OCI-LY3 (cell line): Measurements from ENCODE around the gene FATE1.

Experiments
- H2AFZ ChIP-seq: fragments of 200-600, 300-600 bp; shearing (Covaris generic); 2 replicates; pipeline ENCODE4 v1.6.0; 2014; ENCODE audit warnings: antibody characterized with exemption, low read depth, low read length
- H3K27ac ChIP-seq: fragments of 200-600, 300-600 bp; sonication (generic); 2 replicates; pipeline ENCODE4 v1.5.1; 2014; ENCODE audit warnings: mild to moderate bottlenecking, low read length, moderate library complexity, mixed read lengths
- H3K27me3 ChIP-seq: fragments of 200-600, 300-600 bp; sonication (generic); 2 replicates; pipeline ENCODE4 v1.6.1; 2014; ENCODE audit warnings: low read depth, low read length, mixed read lengths
- H3K36me3 ChIP-seq: fragments of 200-600, 300-600 bp; sonication (generic); replicated peaks from 2 replicates; pipeline ENCODE3; 2014; ENCODE audit warnings: low read depth, low read length, mixed read lengths
- H3K4me1 ChIP-seq: fragments of 300-600, 200-600 bp; sonication (generic); 2 replicates; pipeline ENCODE4 v1.6.1; 2014; ENCODE audit warnings: low read length, mixed read lengths
- H3K4me2 ChIP-seq: fragments of 200-600, 300-600 bp; sonication (generic); 2 replicates; pipeline ENCODE4 v1.6.1; 2014; ENCODE audit warnings: low read length, mixed read lengths
- H3K4me3 ChIP-seq: fragments of 300-600, 200-600 bp; sonication (generic); 2 replicates; pipeline ENCODE4 v1.5.1; 2014; ENCODE audit warnings: antibody characterized with exemption, mild to moderate bottlenecking, low read length, moderate library complexity
- H3K79me2 ChIP-seq: fragments of 300-600, 200-600 bp; shearing (Covaris generic); 2 replicates; pipeline ENCODE4 v1.6.1; 2014; ENCODE audit warnings: mild to moderate bottlenecking, low read length, mixed read lengths
- H3K9ac ChIP-seq: fragments of 300-600, 200-600 bp; shearing (Covaris generic); 2 replicates; pipeline ENCODE4 v1.6.0; 2014; ENCODE audit warnings: mild to moderate bottlenecking, low read length, moderate library complexity
- H3K9me3 ChIP-seq: fragments of 200-600, 300-600 bp; shearing (Covaris generic); 2 replicates; pipeline ENCODE4 v1.6.1; 2014; ENCODE audit warnings: low read length, mixed read lengths; ENCODE audit not compliant: insufficient read depth
- H4K20me1 ChIP-seq: fragments of 200-600, 300-600 bp; sonication (generic); 2 replicates; pipeline ENCODE4 v1.6.1; 2016; ENCODE audit warnings: low read length, mixed read lengths; ENCODE audit not compliant: insufficient read depth
- EZH2phosphoT487 ChIP-seq: fragments of 200-600 bp; shearing (Covaris generic); IDR thresholded peaks from 2 replicates; pipeline ENCODE4 v1.6.1; 2018; ENCODE audit warnings: antibody characterized with exemption, mixed run types, low read depth
- TF ChIP-seq, protein P1 (sequence below): fragments of 200-600, 300-600 bp; sonication (generic); IDR thresholded peaks from 2 replicates; pipeline ENCODE4 v1.5.1; 2014; ENCODE audit warnings: antibody characterized with exemption, low read length, low read depth

Gene FATE1

DNA sequence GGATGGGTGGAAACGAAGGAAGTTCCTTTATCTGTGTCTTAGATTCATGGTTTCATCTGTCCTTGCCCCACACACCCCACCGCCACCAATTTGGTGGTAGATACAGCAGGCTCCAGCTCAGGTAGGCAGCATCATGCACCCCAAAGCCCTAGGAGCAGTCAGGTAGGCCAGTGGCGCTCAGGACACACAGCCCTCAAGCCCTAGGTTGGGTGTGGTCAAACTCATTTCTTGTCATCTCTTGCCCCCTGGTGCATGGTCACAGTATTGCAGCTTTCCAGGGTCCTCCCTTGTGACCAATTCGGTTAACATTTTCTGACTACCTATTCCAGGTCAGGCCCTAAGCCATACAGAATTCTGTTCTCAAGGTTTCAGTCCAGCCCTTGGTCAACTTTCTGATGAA, 35.0 kb upstream of the FATE1 start:
- Histone ChIP-seq H3K27me3 (no peaks in the 10 kb centered on the region; the same call in 1 of the 2 replicates), H3K4me2 (no peak overlapping the region), H3K36me3 (no peaks in the 10 kb centered on the region), H3K9ac (no peak overlapping the region), H2AFZ (no peak overlapping the region), H3K79me2 (no peaks in the 10 kb centered on the region), H4K20me1 (no peaks in the 10 kb centered on the region), H3K9me3 (no peaks in the 10 kb centered on the region), H3K4me3 (no peak overlapping the region), H3K4me1 (no peaks in the 10 kb centered on the region), H3K27ac (no peak overlapping the region)
- TF ChIP-seq, protein P1, sequence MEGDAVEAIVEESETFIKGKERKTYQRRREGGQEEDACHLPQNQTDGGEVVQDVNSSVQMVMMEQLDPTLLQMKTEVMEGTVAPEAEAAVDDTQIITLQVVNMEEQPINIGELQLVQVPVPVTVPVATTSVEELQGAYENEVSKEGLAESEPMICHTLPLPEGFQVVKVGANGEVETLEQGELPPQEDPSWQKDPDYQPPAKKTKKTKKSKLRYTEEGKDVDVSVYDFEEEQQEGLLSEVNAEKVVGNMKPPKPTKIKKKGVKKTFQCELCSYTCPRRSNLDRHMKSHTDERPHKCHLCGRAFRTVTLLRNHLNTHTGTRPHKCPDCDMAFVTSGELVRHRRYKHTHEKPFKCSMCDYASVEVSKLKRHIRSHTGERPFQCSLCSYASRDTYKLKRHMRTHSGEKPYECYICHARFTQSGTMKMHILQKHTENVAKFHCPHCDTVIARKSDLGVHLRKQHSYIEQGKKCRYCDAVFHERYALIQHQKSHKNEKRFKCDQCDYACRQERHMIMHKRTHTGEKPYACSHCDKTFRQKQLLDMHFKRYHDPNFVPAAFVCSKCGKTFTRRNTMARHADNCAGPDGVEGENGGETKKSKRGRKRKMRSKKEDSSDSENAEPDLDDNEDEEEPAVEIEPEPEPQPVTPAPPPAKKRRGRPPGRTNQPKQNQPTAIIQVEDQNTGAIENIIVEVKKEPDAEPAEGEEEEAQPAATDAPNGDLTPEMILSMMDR: peak; percentile 63
- no peak for TF ChIP-seq EZH2phosphoT487

- no peaks in the 10 kb centered on the region for H3K79me2 ChIP-seq
Observed at GRCh38 chrX:151687635-151688034, 28.2 kb upstream of the FATE1 start.

GRCh38 chrX:151688695-151689094, 27.1 kb upstream of the FATE1 start:
- Histone ChIP-seq H3K9me3 (no peaks in the 10 kb centered on the region), H3K4me1 (no peaks in the 10 kb centered on the region), H2AFZ (no peak overlapping the region), H4K20me1 (no peaks in the 10 kb centered on the region), H3K27me3 (no peaks in the 10 kb centered on the region), H3K79me2 (no peaks in the 10 kb centered on the region), H3K36me3 (no peaks in the 10 kb centered on the region), H3K4me3 (no peak overlapping the region), H3K4me2 (no peak overlapping the region), H3K9ac (no peak overlapping the region), H3K27ac (no peak overlapping the region)
- no peak for TF ChIP-seq EZH2phosphoT487
- TF ChIP-seq, protein P1: no peak

More at GRCh38 chrX:151687635-151688034, 28.2 kb upstream of the FATE1 start:
- Histone ChIP-seq H2AFZ (no peak overlapping the region), H3K4me2 (no peak overlapping the region), H3K27ac (no peak overlapping the region), H3K4me3 (no peak overlapping the region), H4K20me1 (no peaks in the 10 kb centered on the region), H3K9me3 (no peaks in the 10 kb centered on the region), H3K4me1 (no peaks in the 10 kb centered on the region), H3K36me3 (no peaks in the 10 kb centered on the region), H3K27me3 (no peaks in the 10 kb centered on the region; the same call in 1 of the 2 replicates), H3K9ac (no peak overlapping the region)
- no peak for TF ChIP-seq EZH2phosphoT487

- Histone ChIP-seq H3K4me2 (no peak overlapping the region), H3K36me3 (no peaks in the 10 kb centered on the region), H3K4me3 (no peak overlapping the region), H3K9me3 (no peaks in the 10 kb centered on the region), H3K27ac (no peak overlapping the region), H3K27me3 (no peaks in the 10 kb centered on the region), H4K20me1 (no peaks in the 10 kb centered on the region), H3K4me1 (no peaks in the 10 kb centered on the region), H3K79me2 (no peaks in the 10 kb centered on the region), H3K9ac (no peak overlapping the region), H2AFZ (no peak overlapping the region)
- no peak for TF ChIP-seq EZH2phosphoT487
- TF ChIP-seq, protein P1: no peak
Observed at GRCh38 chrX:151692825-151693224, 23.0 kb upstream of the FATE1 start.

DNA sequence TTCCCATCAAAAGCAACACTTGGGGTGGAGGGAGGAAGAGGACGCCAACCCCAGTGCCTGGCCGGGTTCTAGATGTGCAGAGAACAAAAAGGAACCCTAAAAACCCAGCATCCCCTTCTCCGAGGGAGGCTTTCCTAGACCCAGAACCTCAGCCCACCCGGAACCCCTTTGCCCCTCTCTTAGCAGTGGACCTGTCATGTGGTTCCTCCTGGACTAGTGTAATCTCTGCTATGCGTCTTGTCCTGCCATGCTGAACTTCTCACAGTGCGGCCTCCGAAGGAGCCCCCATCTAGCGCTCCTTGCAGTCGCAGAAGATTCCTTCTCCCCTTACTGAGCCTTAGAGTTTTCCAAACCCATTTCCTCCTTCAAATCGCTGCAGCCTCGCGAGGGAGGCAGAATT, 21.7 kb upstream of the FATE1 start:
- Histone ChIP-seq H3K4me3 (no peak overlapping the region), H3K9me3 (no peaks in the 10 kb centered on the region), H3K36me3 (no peaks in the 10 kb centered on the region), H4K20me1 (no peaks in the 10 kb centered on the region), H3K4me2 (no peak overlapping the region), H2AFZ (no peak overlapping the region), H3K4me1 (no peaks in the 10 kb centered on the region), H3K79me2 (no peaks in the 10 kb centered on the region), H3K27ac (no peak overlapping the region), H3K9ac (no peak overlapping the region), H3K27me3 (no peaks in the 10 kb centered on the region)
- TF ChIP-seq EZH2phosphoT487: no peak
- TF ChIP-seq, protein P1: no peak
